ENCODE data around the gene NDE1. TPM values are rescaled to one million over a fixed set of nuclear protein-coding genes. Genes with fewer than 3 reads are reported as not detected.

Gene NDE1
- total RNA-seq, 1 experiment from 2014 or later: 60.7 TPM

GRCh38 chr16:15746332-15746731 lies 96.3 kb downstream of the NDE1 start:
- CTCF ChIA-PET: no interaction called here
- H3K27me3 ChIP-seq (replicated peaks; ENCODE audit: control insufficient read depth, insufficient read depth, low read length): no peaks in the 10 kb centered on the region

GRCh38 chr16:15747937-15748336 lies 97.9 kb downstream of the NDE1 start:
- no peaks in the 10 kb centered on the region for H3K36me3 Mint-ChIP-seq (ENCODE audit: insufficient read depth, unreplicated experiment)
- ChIA-PET CTCF (no interaction called here), POLR2A (no interaction called here)
- H3K27ac Mint-ChIP-seq (ENCODE audit: unreplicated experiment): no peak overlapping the region
- TF ChIP-seq CTCF (IDR thresholded peaks at IDR 0.05; ENCODE audit: insufficient read depth in 1 of 2, low read depth in 1 of 2, low read length in 1 of 2, severe bottlenecking in 1 of 2, unreplicated experiment in 1 of 2): no peak
- no peaks in the 10 kb centered on the region for H3K4me1 ChIP-seq
- no peaks in the 10 kb centered on the region for H3K9me3 ChIP-seq
- DNase-seq: no peak
- intact Hi-C loops (cut with micrococcal nuclease; ENCODE audit: unreplicated experiment): no loop called here
- no peak overlapping the region for H3K4me3 ChIP-seq (ENCODE audit: low read depth, low read length)
- no peaks in the 10 kb centered on the region for H3K27me3 ChIP-seq (replicated peaks; ENCODE audit: control insufficient read depth, insufficient read depth, low read length)
- H3K36me3 ChIP-seq (ENCODE audit: control insufficient read depth, insufficient read depth, low read length): no peaks in the 10 kb centered on the region
- H3K27me3 Mint-ChIP-seq (ENCODE audit: insufficient read depth, unreplicated experiment): peaks cover 8% of the 10 kb centered on the region
- no peaks in the 10 kb centered on the region for H3K9me3 Mint-ChIP-seq (ENCODE audit: unreplicated experiment)
- H3K4me1 Mint-ChIP-seq (ENCODE audit: low read depth, unreplicated experiment): no peaks in the 10 kb centered on the region
- no TSS peak for BruUV-seq (replicated peaks)
- H3K4me3 Mint-ChIP-seq (ENCODE audit: unreplicated experiment): no peak overlapping the region

More at GRCh38 chr16:15746332-15746731, 96.3 kb downstream of the NDE1 start:
- no peaks in the 10 kb centered on the region for H3K36me3 ChIP-seq (ENCODE audit: control insufficient read depth, insufficient read depth, low read length)
- H3K4me3 ChIP-seq (ENCODE audit: low read depth, low read length): no peak overlapping the region
- no peak for TF ChIP-seq CTCF (IDR thresholded peaks at IDR 0.05; ENCODE audit: insufficient read depth in 1 of 2, low read depth in 1 of 2, low read length in 1 of 2, severe bottlenecking in 1 of 2, unreplicated experiment in 1 of 2)
- H3K4me1 ChIP-seq: no peaks in the 10 kb centered on the region
- no peaks in the 10 kb centered on the region for H3K9me3 ChIP-seq
- Mint-ChIP-seq H3K27ac (ENCODE audit: unreplicated experiment) (no peak overlapping the region), H3K9me3 (ENCODE audit: unreplicated experiment) (no peaks in the 10 kb centered on the region), H3K4me3 (ENCODE audit: unreplicated experiment) (no peak overlapping the region), H3K36me3 (ENCODE audit: insufficient read depth, unreplicated experiment) (no peaks in the 10 kb centered on the region), H3K4me1 (ENCODE audit: low read depth, unreplicated experiment) (no peaks in the 10 kb centered on the region), H3K27me3 (ENCODE audit: insufficient read depth, unreplicated experiment) (peaks cover 8% of the 10 kb centered on the region)
- POLR2A ChIA-PET: no interaction called here
- DNase-seq: no peak
- intact Hi-C loops (cut with micrococcal nuclease; ENCODE audit: unreplicated experiment): no loop called here
- no TSS peak for BruUV-seq (replicated peaks)

- TF ChIP-seq CTCF (IDR thresholded peaks at IDR 0.05; ENCODE audit: insufficient read depth in 1 of 2, low read depth in 1 of 2, low read length in 1 of 2, severe bottlenecking in 1 of 2, unreplicated experiment in 1 of 2): no peak
- no peaks in the 10 kb centered on the region for H3K9me3 Mint-ChIP-seq (ENCODE audit: unreplicated experiment)
- no peak overlapping the region for H3K4me3 Mint-ChIP-seq (ENCODE audit: unreplicated experiment)
- ChIA-PET POLR2A (no interaction called here), CTCF (no interaction called here)
- Histone ChIP-seq H3K27me3 (replicated peaks; ENCODE audit: control insufficient read depth, insufficient read depth, low read length) (no peaks in the 10 kb centered on the region), H3K36me3 (ENCODE audit: control insufficient read depth, insufficient read depth, low read length) (no peaks in the 10 kb centered on the region), H3K9me3 (no peaks in the 10 kb centered on the region), H3K4me3 (ENCODE audit: low read depth, low read length) (no peak overlapping the region), H3K4me1 (no peaks in the 10 kb centered on the region)
- H3K27me3 Mint-ChIP-seq (ENCODE audit: insufficient read depth, unreplicated experiment): peaks cover 8% of the 10 kb centered on the region
- no peak overlapping the region for H3K27ac Mint-ChIP-seq (ENCODE audit: unreplicated experiment)
- intact Hi-C loops (cut with micrococcal nuclease; ENCODE audit: unreplicated experiment): no loop called here
- no TSS peak for BruUV-seq (replicated peaks)
- DNase-seq: no peak
- H3K4me1 Mint-ChIP-seq (ENCODE audit: low read depth, unreplicated experiment): no peaks in the 10 kb centered on the region
- no peaks in the 10 kb centered on the region for H3K36me3 Mint-ChIP-seq (ENCODE audit: insufficient read depth, unreplicated experiment)
Observed at GRCh38 chr16:15748654-15749053, 98.6 kb downstream of the NDE1 start.

All from Caco-2 (cell line).